ENCODE data around the gene PLPP6. TPM values are rescaled to one million over a fixed set of nuclear protein-coding genes. Genes with fewer than 3 reads are reported as not detected.

The PLPP6 gene
- total RNA-seq, 2 experiments from 2014 or later, result 5.2 to 6.0 TPM

DNA sequence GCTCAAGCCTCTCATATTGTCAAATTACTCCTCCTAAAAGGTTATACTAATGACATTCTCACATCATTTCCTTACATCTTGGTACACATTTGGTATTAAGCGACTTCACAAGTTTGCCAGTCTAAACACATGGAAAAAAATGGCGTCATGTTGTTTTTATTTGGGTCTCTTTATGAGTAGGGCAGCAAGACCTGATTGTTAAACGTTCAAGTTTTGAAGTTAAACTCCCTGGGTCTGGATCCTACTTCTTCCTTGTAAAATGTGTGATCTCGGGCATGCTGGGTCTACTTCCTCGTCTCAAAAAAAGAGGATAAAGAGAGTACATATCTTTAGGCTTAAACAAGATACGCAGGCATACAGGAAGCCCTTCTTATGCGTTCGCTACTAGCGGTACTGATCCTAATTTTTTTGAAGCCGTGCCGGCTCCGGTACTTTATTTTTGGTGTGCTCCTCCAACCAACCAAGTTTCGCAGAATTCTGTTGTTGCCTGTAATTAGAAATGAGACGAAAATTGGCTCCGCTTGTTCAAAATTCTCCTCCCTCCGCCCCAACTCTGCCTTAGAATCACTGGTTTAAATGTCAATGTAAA lies 16.7 kb downstream of the PLPP6 start:
- H3K27ac Mint-ChIP-seq, result no peak overlapping the region

DNA sequence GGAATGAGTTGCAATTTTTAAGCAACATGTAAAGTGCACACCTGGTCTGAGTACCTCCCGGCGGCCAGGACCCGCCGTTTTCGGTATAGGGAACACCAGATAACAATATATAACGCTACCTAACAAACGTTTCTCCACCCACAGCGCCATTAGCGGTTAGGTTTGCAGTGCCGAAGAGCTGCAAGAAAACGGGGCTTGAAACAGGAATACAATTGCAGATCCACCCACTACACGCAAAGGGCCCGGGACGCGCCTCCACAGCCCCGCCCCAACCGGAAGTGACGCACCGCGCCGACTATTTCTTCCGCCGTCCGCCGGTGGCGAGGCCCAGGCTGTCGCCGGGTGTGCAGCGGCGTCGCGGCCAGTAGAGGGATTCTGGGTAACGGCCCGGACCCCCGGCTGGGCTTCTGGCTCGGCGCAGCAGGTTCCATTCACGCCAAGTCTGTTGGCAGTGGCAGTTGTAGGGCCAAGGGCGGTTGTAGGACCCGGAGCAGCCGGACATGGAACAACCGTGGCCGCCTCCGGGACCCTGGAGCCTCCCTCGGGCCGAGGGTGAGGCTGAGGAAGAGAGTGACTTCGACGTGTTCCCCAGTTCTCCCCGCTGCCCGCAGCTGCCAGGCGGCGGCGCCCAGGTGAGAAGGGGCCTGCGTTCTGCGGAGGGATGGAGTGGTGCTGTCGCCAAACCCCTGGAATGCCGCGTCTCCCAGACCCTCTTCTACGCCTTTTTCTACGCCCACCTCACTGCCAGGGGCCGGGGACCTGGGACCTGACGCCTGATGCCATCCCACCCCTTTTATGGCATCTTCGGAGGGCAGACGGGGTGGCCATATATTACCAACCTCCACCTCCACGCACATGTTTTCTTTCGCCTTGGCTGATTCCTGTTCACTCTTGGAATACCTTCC lies 17.4 kb downstream of the PLPP6 start, which contains the start of gene CDC37L1:
Gene CDC37L1 (plus strand): TSS at position 302 of the 905 bp plus-strand sequence. CDS start 199 bp downstream, at position 501.
- peak; percentile 98 for ATAC-seq
- Mint-ChIP-seq H3K4me3 (no peak within 1 kb of the TSS), H3K36me3 (ENCODE audit: low read depth) (peaks cover 6% of the 10 kb centered on the region), H3K27ac (no peak within 1 kb of the TSS), H3K9me3 (ENCODE audit: insufficient read depth) (no peaks in the 10 kb centered on the region), H3K27me3 (ENCODE audit: low read depth) (peaks cover 5% of the 10 kb centered on the region), H3K4me1 (ENCODE audit: low read depth) (no peaks in the 10 kb centered on the region)
- CTCF ChIA-PET, result interaction anchor here (1.0 to 1.4 kb wide), 6 partner anchors 13 to 75 kb away, joined by 3 to 5 read pairs (median 3); partner anchors contain the start of genes AK3, PLPP6 and SPATA6L
- POLR2A ChIA-PET, result interaction anchor here (0.6 to 1.4 kb wide), 9 partner anchors 12 to 949 kb away, joined by 3 to 19 read pairs (median 3); partner anchors contain the start of genes AK3, PLPP6, RIC1 and SPATA6L
- peak; percentile 99 for DNase-seq

More for the DNA sequence above, 16.7 kb downstream of the PLPP6 start:
- DNase-seq (peak; percentile 53), ATAC-seq (peak; percentile 20)
- Mint-ChIP-seq H3K9me3 (ENCODE audit: insufficient read depth) (no peaks in the 10 kb centered on the region), H3K4me1 (ENCODE audit: low read depth) (no peaks in the 10 kb centered on the region), H3K36me3 (ENCODE audit: low read depth) (peaks cover 6% of the 10 kb centered on the region), H3K27me3 (ENCODE audit: low read depth) (peaks cover 5% of the 10 kb centered on the region), H3K4me3 (no peak overlapping the region)
- ChIA-PET POLR2A (interaction anchor here (0.7 to 1.4 kb wide), 5 partner anchors 13 to 950 kb away, joined by 3 to 19 read pairs (median 8); partner anchors contain the start of genes AK3, PLPP6, RIC1 and SPATA6L), CTCF (interaction anchor here (1.0 to 1.4 kb wide), 6 partner anchors 13 to 64 kb away, joined by 3 to 5 read pairs (median 3); partner anchors contain the start of genes AK3, PLPP6 and SPATA6L)

DNA sequence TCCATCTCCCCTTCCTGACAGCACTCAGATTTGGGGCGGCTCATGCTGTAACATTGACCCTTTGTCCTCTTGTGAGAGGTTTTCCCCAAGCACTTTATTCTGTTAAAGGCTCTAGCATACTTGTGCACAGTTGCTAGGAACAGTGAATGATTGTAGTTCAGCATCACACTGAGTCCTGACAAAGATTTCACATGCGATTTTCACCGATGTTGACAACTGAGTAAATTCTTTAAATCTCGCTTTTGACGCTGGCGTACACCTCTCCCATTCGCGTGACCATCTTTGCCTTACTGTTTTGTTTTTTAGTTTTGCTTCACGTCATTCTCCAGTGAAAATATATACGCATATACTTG lies 18.1 kb downstream of the PLPP6 start:
- ChIA-PET CTCF (interaction anchor here (1.1 to 1.4 kb wide), 6 partner anchors 40 to 770 kb away, joined by 3 to 5 read pairs (median 3); partner anchors contain the start of genes AK3 and CD274), POLR2A (interaction anchor here (1.2 to 1.4 kb wide), 3 partner anchors 18 to 948 kb away, joined by 5 to 19 read pairs (median 8); partner anchors contain the start of genes AK3, PLPP6 and RIC1)
- Mint-ChIP-seq H3K9me3 (ENCODE audit: insufficient read depth) (no peaks in the 10 kb centered on the region), H3K4me3 (no peak overlapping the region), H3K4me1 (ENCODE audit: low read depth) (no peaks in the 10 kb centered on the region), H3K27me3 (ENCODE audit: low read depth) (peaks cover 5% of the 10 kb centered on the region), H3K27ac (no peak overlapping the region), H3K36me3 (ENCODE audit: low read depth) (peaks cover 12% of the 10 kb centered on the region)
- no peak for DNase-seq
- no peak for ATAC-seq

DNA sequence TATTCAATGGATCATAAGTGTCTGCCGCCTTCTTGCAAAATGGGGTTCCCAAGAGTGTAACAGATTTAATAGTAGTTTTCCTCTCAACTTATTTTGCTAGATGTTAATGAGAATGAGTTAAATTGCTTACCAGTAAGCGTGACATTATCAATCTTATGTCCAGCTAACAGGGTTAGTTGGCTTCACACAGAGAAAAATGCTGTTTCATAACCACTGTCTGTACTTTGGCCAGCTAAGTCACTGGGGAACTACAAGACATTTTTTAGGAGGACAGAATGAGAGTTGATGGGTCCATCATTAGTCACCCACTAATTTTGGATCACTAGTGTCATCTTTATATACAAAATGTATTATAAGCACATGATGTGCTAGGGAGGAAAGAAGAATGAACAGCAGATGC lies 18.7 kb downstream of the PLPP6 start:
- no peak overlapping the region for H3K27ac Mint-ChIP-seq
- peaks cover 2% of the 10 kb centered on the region for H3K27me3 Mint-ChIP-seq (ENCODE audit: low read depth)
- H3K4me3 Mint-ChIP-seq, result no peak overlapping the region
- ChIA-PET POLR2A (interaction anchor here (0.7 kb wide), 1 partner anchor 1156 kb away, joined by 3 read pairs; no protein-coding TSS in a partner anchor), CTCF (interaction anchor here (0.7 to 1.3 kb wide), 4 partner anchors 19 to 769 kb away, joined by 3 to 5 read pairs (median 4); partner anchors contain the start of genes CD274 and PLPP6)
- H3K9me3 Mint-ChIP-seq (ENCODE audit: insufficient read depth), result no peaks in the 10 kb centered on the region
- H3K4me1 Mint-ChIP-seq (ENCODE audit: low read depth), result no peaks in the 10 kb centered on the region
- DNase-seq (no peak), ATAC-seq (no peak)
- peaks cover 14% of the 10 kb centered on the region for H3K36me3 Mint-ChIP-seq (ENCODE audit: low read depth)

DNA sequence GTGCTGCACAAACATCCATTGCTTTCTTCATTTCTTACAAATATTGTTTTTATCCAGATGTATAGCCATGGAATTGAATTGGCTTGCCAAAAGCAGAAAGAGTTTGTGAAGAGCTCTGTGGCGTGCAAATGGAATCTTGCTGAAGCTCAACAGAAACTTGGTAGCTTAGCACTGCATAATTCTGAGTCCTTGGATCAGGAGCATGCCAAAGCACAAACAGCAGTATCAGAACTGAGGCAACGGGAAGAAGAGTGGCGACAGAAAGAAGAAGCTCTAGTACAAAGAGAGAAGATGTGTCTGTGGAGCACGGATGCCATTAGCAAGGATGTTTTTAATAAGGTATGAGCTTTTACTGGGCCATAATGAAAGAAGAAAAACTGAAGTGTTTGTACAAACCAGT lies 22.7 kb downstream of the PLPP6 start:
- H3K9me3 Mint-ChIP-seq (ENCODE audit: insufficient read depth), result no peaks in the 10 kb centered on the region
- no peak overlapping the region for H3K27ac Mint-ChIP-seq
- DNase-seq (no peak), ATAC-seq (no peak)
- ChIA-PET CTCF (interaction anchor here (0.8 to 1.8 kb wide), 3 partner anchors 21 to 56 kb away, joined by 3 to 4 read pairs (median 4); partner anchors contain the start of genes AK3 and PLPP6), POLR2A (interaction anchor here (0.9 to 1.4 kb wide), 3 partner anchors 10 to 56 kb away, joined by 3 to 4 read pairs (median 3); partner anchors contain the start of gene AK3)
- peaks cover 25% of the 10 kb centered on the region for H3K36me3 Mint-ChIP-seq (ENCODE audit: low read depth)
- peaks cover 2% of the 10 kb centered on the region for H3K4me1 Mint-ChIP-seq (ENCODE audit: low read depth)
- no peak overlapping the region for H3K4me3 Mint-ChIP-seq
- no peaks in the 10 kb centered on the region for H3K27me3 Mint-ChIP-seq (ENCODE audit: low read depth)

DNA sequence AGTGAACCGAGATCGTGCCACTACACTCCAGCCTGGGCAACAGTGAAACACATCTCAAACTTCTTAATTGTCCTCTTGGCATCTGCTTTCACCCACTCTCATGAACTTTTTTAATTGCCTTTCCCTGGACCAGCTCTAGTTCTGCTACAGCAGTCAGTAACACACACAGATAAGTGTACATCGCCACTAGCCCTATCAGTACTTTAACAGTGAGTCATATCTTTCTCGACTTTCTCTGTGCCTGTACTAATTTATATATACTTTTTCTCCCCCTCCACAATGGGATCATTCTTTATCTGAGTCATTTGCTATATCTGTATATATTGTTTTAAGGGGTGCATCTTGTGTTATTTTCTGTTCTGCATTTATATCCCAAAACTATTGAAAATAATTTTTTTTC lies 24.0 kb downstream of the PLPP6 start:
- no peak overlapping the region for H3K27ac Mint-ChIP-seq

DNA sequence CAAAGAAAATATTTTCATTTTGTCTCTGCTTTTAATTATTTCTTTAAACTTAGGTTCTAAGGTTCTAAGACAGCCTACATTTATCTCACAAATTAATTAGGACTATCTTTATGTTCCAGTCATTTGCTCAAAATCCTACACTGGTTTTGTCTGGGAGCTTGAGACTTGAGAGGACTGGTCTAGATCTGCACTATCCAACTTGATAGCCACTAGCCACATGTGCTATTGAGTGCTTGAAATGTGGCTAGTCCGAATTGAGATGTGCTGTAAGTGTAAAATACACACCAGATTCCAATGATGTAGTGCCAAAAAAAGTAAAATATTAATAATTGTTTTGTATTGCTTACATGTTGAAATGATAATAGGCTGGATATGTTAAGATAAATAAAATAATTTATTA lies 24.5 kb downstream of the PLPP6 start:
- DNase-seq, result no peak
- CTCF ChIA-PET, result interaction anchor here (1.1 kb wide), 1 partner anchor 82 kb away, joined by 3 read pairs; no protein-coding TSS in a partner anchor
- Mint-ChIP-seq H3K36me3 (ENCODE audit: low read depth) (peaks cover 33% of the 10 kb centered on the region), H3K9me3 (ENCODE audit: insufficient read depth) (no peaks in the 10 kb centered on the region), H3K4me1 (ENCODE audit: low read depth) (peaks cover 5% of the 10 kb centered on the region), H3K27ac (no peak overlapping the region), H3K4me3 (no peak overlapping the region), H3K27me3 (ENCODE audit: low read depth) (no peaks in the 10 kb centered on the region)
- ATAC-seq, result no peak
- POLR2A ChIA-PET, result no interaction called here

More for the DNA sequence above, 24.0 kb downstream of the PLPP6 start:
- no peak for ATAC-seq
- H3K27me3 Mint-ChIP-seq (ENCODE audit: low read depth), result no peaks in the 10 kb centered on the region
- H3K36me3 Mint-ChIP-seq (ENCODE audit: low read depth), result peaks cover 30% of the 10 kb centered on the region
- H3K9me3 Mint-ChIP-seq (ENCODE audit: insufficient read depth), result no peaks in the 10 kb centered on the region
- no peak for DNase-seq
- POLR2A ChIA-PET, result interaction anchor here (1.4 kb wide), 1 partner anchor 55 kb away, joined by 3 read pairs; the partner anchor contains the start of gene AK3
- H3K4me3 Mint-ChIP-seq, result no peak overlapping the region
- H3K4me1 Mint-ChIP-seq (ENCODE audit: low read depth), result peaks cover 5% of the 10 kb centered on the region
- CTCF ChIA-PET, result interaction anchor here (1.8 kb wide), 1 partner anchor 24 kb away, joined by 4 read pairs; the partner anchor contains the start of gene PLPP6

DNA sequence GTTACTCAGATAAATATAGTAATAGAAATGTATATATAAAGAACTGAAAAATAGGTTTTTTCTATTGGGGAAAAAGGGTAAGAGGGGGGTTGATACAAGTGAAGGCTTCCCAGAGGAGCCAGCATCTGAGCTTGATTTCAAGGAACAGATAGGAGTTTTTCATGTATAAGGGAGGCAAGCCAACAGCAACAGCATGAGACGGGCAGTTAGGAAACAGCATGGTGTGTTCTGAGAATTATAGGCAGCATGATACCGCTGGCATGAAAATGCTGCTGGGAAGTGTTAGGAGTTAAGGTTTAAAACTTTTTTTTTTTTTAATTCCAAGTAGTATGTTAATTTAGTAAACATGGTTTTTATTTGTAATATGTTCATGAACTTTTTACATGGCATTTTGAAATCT lies 26.9 kb downstream of the PLPP6 start:
- H3K27me3 Mint-ChIP-seq (ENCODE audit: low read depth), result no peaks in the 10 kb centered on the region
- ATAC-seq (no peak), DNase-seq (no peak)
- ChIA-PET CTCF (no interaction called here), POLR2A (no interaction called here)
- no peak overlapping the region for H3K27ac Mint-ChIP-seq
- no peaks in the 10 kb centered on the region for H3K9me3 Mint-ChIP-seq (ENCODE audit: insufficient read depth)
- H3K36me3 Mint-ChIP-seq (ENCODE audit: low read depth), result peaks cover 39% of the 10 kb centered on the region
- H3K4me1 Mint-ChIP-seq (ENCODE audit: low read depth), result peaks cover 5% of the 10 kb centered on the region
- H3K4me3 Mint-ChIP-seq, result no peak overlapping the region

DNA sequence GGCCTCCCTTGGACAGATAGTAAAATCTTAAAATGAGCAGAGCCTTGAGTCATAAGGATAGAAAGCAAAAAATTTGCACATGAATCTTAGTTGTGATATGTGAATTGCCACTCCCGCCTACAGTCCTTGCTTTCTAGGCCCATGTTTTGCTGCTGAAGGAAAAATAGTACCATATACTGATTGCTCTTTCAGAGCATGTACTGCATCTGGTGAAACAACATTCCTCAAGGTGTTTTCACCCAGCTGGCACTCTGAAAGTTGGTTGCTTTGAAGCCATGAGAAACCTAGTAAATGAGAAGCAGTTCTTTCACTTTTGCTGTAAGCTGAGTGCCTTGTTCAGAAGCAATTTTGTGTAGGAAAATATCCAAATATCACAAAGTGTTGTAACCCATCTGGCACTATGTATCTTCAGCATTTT lies 27.6 kb downstream of the PLPP6 start:
- DNase-seq (no peak), ATAC-seq (no peak)
- Mint-ChIP-seq H3K27me3 (ENCODE audit: low read depth) (no peaks in the 10 kb centered on the region), H3K4me3 (no peak overlapping the region), H3K4me1 (ENCODE audit: low read depth) (peaks cover 5% of the 10 kb centered on the region), H3K27ac (no peak overlapping the region), H3K36me3 (ENCODE audit: low read depth) (peaks cover 43% of the 10 kb centered on the region), H3K9me3 (ENCODE audit: insufficient read depth) (no peaks in the 10 kb centered on the region)
- ChIA-PET CTCF (no interaction called here), POLR2A (no interaction called here)

DNA sequence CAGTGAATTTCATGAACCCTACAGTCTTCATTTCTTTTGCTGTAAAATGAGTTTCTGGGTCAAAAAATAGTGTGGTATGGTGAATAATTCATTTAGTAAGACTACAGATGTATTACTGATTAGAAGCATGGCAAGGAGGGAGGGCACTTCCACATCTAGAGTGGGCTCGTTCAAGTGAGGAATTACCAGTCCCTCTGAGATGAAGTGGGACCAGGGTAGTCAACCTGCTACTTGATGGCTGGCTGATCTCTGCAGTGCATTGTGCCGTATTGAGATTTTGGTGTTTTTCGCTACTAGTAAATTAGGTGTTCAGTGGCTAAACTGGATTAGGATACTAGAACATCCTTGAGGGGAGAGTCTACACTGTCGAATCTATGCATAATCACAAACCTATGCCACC lies 28.1 kb downstream of the PLPP6 start:
- Mint-ChIP-seq H3K4me3 (no peak overlapping the region), H3K9me3 (ENCODE audit: insufficient read depth) (no peaks in the 10 kb centered on the region), H3K27ac (peak overlapping the region; percentile 26), H3K36me3 (ENCODE audit: low read depth) (peaks cover 41% of the 10 kb centered on the region), H3K4me1 (ENCODE audit: low read depth) (peaks cover 5% of the 10 kb centered on the region), H3K27me3 (ENCODE audit: low read depth) (no peaks in the 10 kb centered on the region)
- POLR2A ChIA-PET, result no interaction called here
- CTCF ChIA-PET, result no interaction called here
- DNase-seq (no peak), ATAC-seq (no peak)

DNA sequence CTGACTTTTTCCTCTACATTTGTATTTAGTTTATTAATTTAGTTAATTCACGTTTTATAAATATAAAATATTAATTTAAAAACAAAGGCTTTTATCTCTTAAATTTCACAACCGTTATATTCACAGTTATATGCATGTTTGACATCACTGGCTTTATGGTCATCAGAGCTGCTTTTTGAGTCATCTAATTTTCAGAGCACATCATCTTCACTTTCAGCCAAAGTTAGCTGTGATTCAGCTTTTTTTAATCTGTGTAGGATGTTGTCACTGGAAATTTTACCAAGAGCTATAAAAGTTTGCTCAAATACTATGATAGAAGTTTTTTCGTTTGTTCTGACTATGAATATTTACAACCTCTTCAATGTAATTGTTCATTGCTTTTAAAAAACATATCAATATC lies 29.7 kb downstream of the PLPP6 start:
- Mint-ChIP-seq H3K27ac (no peak overlapping the region), H3K27me3 (ENCODE audit: low read depth) (no peaks in the 10 kb centered on the region), H3K9me3 (ENCODE audit: insufficient read depth) (no peaks in the 10 kb centered on the region), H3K4me3 (no peak overlapping the region), H3K36me3 (ENCODE audit: low read depth) (peaks cover 30% of the 10 kb centered on the region), H3K4me1 (ENCODE audit: low read depth) (peaks cover 5% of the 10 kb centered on the region)
- ATAC-seq, result no peak
- ChIA-PET POLR2A (no interaction called here), CTCF (no interaction called here)
- DNase-seq, result no peak
